ENCODE measurements around the gene MRPS6.

MRPS6 gene

DNA sequence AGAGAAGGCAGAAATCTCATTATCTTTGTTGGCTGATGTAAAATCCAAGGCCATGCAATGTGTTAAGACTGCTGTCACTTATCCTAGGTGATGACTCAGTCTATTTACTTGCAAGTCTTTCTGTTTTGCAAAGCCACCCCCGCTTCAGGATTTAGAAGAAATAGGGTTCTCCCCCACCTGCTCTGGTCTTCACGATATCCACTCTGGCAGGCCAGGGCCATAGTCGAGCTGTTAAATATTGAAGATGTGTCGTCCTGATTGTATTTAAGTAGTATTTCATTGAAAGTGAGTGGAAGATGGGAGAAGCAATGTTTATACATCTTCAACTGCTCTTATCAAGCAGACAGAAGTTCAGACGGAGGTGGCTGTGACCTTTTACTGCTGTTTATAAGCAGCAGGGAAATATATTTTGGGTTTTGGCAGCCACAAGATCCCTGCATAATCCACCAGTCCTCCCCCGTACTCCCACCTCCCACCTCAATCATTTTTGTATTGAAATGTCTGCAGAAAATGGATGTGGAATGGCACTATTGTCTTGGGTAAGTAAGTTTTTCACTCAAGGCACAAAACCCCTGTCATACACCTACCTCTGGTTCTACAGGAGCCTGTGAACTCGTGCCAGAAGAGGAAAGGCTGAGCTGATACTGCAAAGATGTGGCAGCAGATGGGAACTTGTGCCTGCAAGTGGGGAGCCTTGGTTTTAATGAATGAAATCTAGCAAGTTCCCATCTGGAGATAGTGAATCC is 117.4 kb downstream of the MRPS6 start:
- TF ChIP-seq, protein P1, sequence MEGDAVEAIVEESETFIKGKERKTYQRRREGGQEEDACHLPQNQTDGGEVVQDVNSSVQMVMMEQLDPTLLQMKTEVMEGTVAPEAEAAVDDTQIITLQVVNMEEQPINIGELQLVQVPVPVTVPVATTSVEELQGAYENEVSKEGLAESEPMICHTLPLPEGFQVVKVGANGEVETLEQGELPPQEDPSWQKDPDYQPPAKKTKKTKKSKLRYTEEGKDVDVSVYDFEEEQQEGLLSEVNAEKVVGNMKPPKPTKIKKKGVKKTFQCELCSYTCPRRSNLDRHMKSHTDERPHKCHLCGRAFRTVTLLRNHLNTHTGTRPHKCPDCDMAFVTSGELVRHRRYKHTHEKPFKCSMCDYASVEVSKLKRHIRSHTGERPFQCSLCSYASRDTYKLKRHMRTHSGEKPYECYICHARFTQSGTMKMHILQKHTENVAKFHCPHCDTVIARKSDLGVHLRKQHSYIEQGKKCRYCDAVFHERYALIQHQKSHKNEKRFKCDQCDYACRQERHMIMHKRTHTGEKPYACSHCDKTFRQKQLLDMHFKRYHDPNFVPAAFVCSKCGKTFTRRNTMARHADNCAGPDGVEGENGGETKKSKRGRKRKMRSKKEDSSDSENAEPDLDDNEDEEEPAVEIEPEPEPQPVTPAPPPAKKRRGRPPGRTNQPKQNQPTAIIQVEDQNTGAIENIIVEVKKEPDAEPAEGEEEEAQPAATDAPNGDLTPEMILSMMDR (IDR thresholded peaks at IDR 0.05; ENCODE audit: borderline replicate concordance, insufficient read depth, low read depth, low read length): no peak
- H3K4me3 ChIP-seq (ENCODE audit: low read depth, low read length): no peak overlapping the region

DNA sequence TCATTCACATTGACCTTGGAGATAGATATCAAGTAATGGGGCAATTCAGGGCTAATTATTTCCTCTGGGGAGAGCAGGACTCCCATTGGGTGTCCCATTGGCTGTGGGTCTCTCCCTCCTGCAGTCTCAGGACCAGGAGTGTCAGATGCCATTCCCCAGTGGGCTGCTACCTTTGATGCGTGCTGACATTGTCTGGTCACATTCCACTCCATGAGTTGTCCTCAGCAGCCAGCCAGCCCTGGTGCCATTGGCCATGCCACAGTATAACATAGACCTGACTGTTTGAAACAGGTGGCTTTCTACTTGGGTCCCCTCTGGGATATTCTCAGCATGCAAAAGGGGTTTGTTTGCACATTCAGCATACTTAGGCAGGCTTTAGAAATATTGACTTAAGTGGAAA is 118.5 kb downstream of the MRPS6 start:
- TF ChIP-seq, protein P1 (IDR thresholded peaks at IDR 0.05; ENCODE audit: borderline replicate concordance, insufficient read depth, low read depth, low read length): no peak
- H3K4me3 ChIP-seq (ENCODE audit: low read depth, low read length): no peak overlapping the region

Measured in GM12875 (cell line).